Lower leg skin (tissue), 3 donors: ENCODE data around the gene ASCL1.

Experiments
- POLR2A ChIP-seq, 2 donors: fragments of 450-650 bp; IDR thresholded peaks; one replicate each; pipeline ENCODE4 v1.6.1; 2016 to 2017; ENCODE audit warnings: antibody characterized with exemption in 2 of 2, mild to moderate bottlenecking in 1 of 2, moderate library complexity in 1 of 2
- TF ChIP-seq, protein P1 (sequence below), 3 donors: fragments of 450-650 bp; IDR thresholded peaks; one replicate each; pipeline ENCODE4 v1.5.1; 2016; ENCODE audit warnings: antibody characterized with exemption in 3 of 3, mild to moderate bottlenecking in 3 of 3, moderate library complexity in 2 of 3

DNA sequence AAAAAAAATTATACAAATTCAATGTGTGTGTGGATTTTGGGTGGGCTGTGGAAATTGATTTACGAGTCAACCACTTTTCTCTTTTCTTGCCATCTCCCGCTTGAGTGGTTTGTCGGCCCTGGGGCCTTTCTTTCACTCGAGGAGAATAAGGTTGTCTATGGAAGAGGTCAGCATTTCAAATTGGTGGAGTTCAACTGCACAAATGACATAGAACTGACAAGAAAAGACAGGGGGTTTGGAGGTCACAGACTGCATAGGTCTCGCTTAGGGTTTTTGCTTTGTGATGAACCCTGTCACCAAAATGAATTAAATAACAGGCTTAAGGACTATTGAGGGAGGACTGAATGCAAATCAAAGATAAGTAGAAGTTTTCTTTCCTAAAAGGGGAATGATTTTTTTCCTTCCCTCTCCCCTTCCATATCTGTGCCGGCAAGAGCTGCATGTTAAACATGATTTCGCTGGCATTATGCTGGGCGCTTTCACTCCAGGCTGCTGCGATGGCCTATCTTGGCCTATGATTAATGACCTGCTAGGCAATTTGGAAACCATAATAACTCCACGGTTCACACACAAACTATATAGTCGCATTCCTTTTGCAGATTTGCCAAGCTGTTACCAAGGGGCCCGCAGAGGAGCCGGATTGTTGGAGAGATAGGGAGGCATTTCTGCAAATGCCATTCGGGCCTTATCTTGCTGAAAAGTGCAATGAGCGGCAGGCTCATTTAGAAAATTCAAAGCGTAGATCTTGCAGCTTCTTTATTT lies 20.7 kb downstream of the ASCL1 start:
- TF ChIP-seq, protein P1, sequence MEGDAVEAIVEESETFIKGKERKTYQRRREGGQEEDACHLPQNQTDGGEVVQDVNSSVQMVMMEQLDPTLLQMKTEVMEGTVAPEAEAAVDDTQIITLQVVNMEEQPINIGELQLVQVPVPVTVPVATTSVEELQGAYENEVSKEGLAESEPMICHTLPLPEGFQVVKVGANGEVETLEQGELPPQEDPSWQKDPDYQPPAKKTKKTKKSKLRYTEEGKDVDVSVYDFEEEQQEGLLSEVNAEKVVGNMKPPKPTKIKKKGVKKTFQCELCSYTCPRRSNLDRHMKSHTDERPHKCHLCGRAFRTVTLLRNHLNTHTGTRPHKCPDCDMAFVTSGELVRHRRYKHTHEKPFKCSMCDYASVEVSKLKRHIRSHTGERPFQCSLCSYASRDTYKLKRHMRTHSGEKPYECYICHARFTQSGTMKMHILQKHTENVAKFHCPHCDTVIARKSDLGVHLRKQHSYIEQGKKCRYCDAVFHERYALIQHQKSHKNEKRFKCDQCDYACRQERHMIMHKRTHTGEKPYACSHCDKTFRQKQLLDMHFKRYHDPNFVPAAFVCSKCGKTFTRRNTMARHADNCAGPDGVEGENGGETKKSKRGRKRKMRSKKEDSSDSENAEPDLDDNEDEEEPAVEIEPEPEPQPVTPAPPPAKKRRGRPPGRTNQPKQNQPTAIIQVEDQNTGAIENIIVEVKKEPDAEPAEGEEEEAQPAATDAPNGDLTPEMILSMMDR (IDR thresholded peaks at IDR 0.05) = no peak
- TF ChIP-seq POLR2A (IDR thresholded peaks at IDR 0.05) = no peak
